HepG2 (cell line): ENCODE measurements around the gene TMEM223. TPM values are rescaled to one million over a fixed set of nuclear protein-coding genes. Genes with fewer than 3 reads are reported as not detected.

Source experiments
- ARID5B ChIP-seq: IDR thresholded peaks from 2 replicates; pipeline ENCODE4 v1.4.0; 2020; ENCODE audit warnings: mild to moderate bottlenecking, missing genetic modification reagents
- ATAD3A ChIP-seq: sonication (generic); formaldehyde crosslinking; IDR thresholded peaks from 2 replicates; pipeline ENCODE4 v1.4.0; 2020; ENCODE audit warnings: missing genetic modification reagents
- CREBL2 ChIP-seq: sonication (generic); formaldehyde crosslinking; IDR thresholded peaks from 2 replicates; pipeline ENCODE4 v1.8.1; 2023; ENCODE audit warnings: missing genetic modification reagents, mild to moderate bottlenecking, borderline replicate concordance
- GABPA ChIP-seq, 2 experiments: IDR thresholded peaks; 2 replicates each; pipeline ENCODE4 v1.6.1; 2011 to 2016; ENCODE audit warnings: low read depth in 2 of 2, low read length in 1 of 2, missing biosample characterization in 1 of 2, missing genetic modification characterization in 1 of 2
- HMG20A ChIP-seq: IDR thresholded peaks from 2 replicates; pipeline ENCODE4 v1.6.1; 2016; ENCODE audit warnings: borderline replicate concordance
- KDM6A ChIP-seq: IDR thresholded peaks from 2 replicates; pipeline ENCODE4 v1.6.1; 2016; ENCODE audit warnings: low read depth
- NCOA1 ChIP-seq: sonication (generic); formaldehyde crosslinking; IDR thresholded peaks from 2 replicates; pipeline ENCODE4 v1.9.0; 2021; ENCODE audit warnings: missing genetic modification reagents
- NFE2 ChIP-seq: sonication (generic); formaldehyde crosslinking; IDR thresholded peaks from 2 replicates; pipeline ENCODE4 v1.4.0; 2020; ENCODE audit warnings: missing genetic modification reagents
- PPARG ChIP-seq: conservative IDR thresholded peaks from 2 replicates; pipeline ENCODE4 v1.6.1; 2016; ENCODE audit warnings: missing biosample characterization, missing genetic modification reagents
- REPIN1 ChIP-seq: sonication (generic); formaldehyde crosslinking; IDR thresholded peaks from 2 replicates; pipeline ENCODE4 v1.8.0; 2022; ENCODE audit warnings: missing genetic modification reagents, low read depth, mild to moderate bottlenecking, borderline replicate concordance
- RNF219 ChIP-seq: sonication (generic); formaldehyde crosslinking; IDR thresholded peaks from 2 replicates; pipeline ENCODE4 v1.5.0; 2020; ENCODE audit warnings: mild to moderate bottlenecking, missing genetic modification reagents
- ZBED4 ChIP-seq: sonication (generic); formaldehyde crosslinking; IDR thresholded peaks from 2 replicates; pipeline ENCODE4 v1.4.0; 2020; ENCODE audit warnings: missing genetic modification reagents, borderline replicate concordance
- ZBTB7A ChIP-seq: sonication (generic); formaldehyde crosslinking; IDR thresholded peaks from 2 replicates; pipeline ENCODE4 v1.8.0; 2022; ENCODE audit warnings: mild to moderate bottlenecking, missing genetic modification reagents
- ZFP82 ChIP-seq: sonication (generic); formaldehyde crosslinking; IDR thresholded peaks from 2 replicates; pipeline ENCODE4 v1.5.1; 2020; ENCODE audit warnings: mild to moderate bottlenecking, missing genetic modification reagents, borderline replicate concordance
- ZNF597 ChIP-seq: sonication (generic); formaldehyde crosslinking; IDR thresholded peaks from 2 replicates; pipeline ENCODE4 v1.5.0; 2020; ENCODE audit warnings: missing genetic modification reagents
- ZNF777 ChIP-seq: sonication (generic); formaldehyde crosslinking; IDR thresholded peaks from 2 replicates; pipeline ENCODE4 v1.4.0; 2020; ENCODE audit warnings: missing genetic modification reagents
- ZNF841 ChIP-seq: sonication (generic); formaldehyde crosslinking; IDR thresholded peaks from 2 replicates; pipeline ENCODE4 v1.8.1; 2023; ENCODE audit warnings: missing genetic modification reagents, borderline replicate concordance
- polyA plus RNA-seq, 8 experiments: library from polyadenylated mRNA; depleted of rRNA in 3 of 8; stranded (reverse) in 7 of 8; unstranded in 1 of 8; fragments of >200 nt; fragmentation: Illumina TruSeq in 4 of 8; extraction: Trizol in 4 of 8; gene quantifications; 2 replicates each; pipeline versions ENCODE4 v1.2.1 to v1.2.3, GENCODE V29; 2011 to 2016; ENCODE audit warnings: low read depth in 4 of 8, missing spikeins in 1 of 8, mixed read lengths in 1 of 8; ENCODE audit not compliant: insufficient read depth in 1 of 8
- total RNA-seq, 5 experiments: library from RNA; depleted of rRNA; stranded (reverse); fragments of >200 nt; fragmentation: Illumina TruSeq; extraction: Trizol; gene quantifications; 2 replicates each; pipeline ENCODE4 v1.2.3, GENCODE V29; 2016; ENCODE audit warnings: low read depth in 1 of 5

The TMEM223 gene
- total and polyA plus RNA-seq, 2 of the 13 experiments (the other 11 are each of a cell fraction or from before 2014, with no cell fraction given), result 19.5 to 24.9 TPM

GRCh38 chr11:62839050-62839945, 47.5 kb upstream of the TMEM223 start, which contains the start of gene WDR74 (continued):
- peak; percentile 83 for TF ChIP-seq GABPA (IDR thresholded peaks at IDR 0.05; ENCODE audit: low read depth, low read length)
- peak; percentile 97 for TF ChIP-seq GABPA (CRISPR knock-in tag; IDR thresholded peaks at IDR 0.05; ENCODE audit: low read depth)
- TF ChIP-seq PPARG (CRISPR knock-in tag), result peak; percentile 67; the same call in 1 of the 2 replicates
- TF ChIP-seq ZNF841, result no peak
- no peak; the same call in 1 of the 2 replicates for TF ChIP-seq CREBL2 (CRISPR knock-in tag)
- TF ChIP-seq RNF219, result no peak
- TF ChIP-seq REPIN1, result no peak; the same call in 1 of the 2 replicates
- peak; percentile 65; the same call in 1 of the 2 replicates for TF ChIP-seq ZBED4 (CRISPR knock-in tag)
- no peak for TF ChIP-seq NFE2 (CRISPR knock-in tag)
- no peak for TF ChIP-seq KDM6A (CRISPR knock-in tag)
- TF ChIP-seq ZNF777, result peak; percentile 28; the same call in 1 of the 2 replicates
- TF ChIP-seq HMG20A (CRISPR knock-in tag), result no peak
- peak; percentile 56; the same call in 1 of the 2 replicates for TF ChIP-seq ZBTB7A (CRISPR knock-in tag)
- TF ChIP-seq NCOA1 (CRISPR knock-in tag), result no peak
- TF ChIP-seq ARID5B, result peak; percentile 45
- no peak for TF ChIP-seq ZNF597 (CRISPR knock-in tag)
- 0 out of 2 replicates have a peak, but pooled peaks have one; percentile 75 for TF ChIP-seq ATAD3A (CRISPR knock-in tag)
- TF ChIP-seq ZFP82, result peak; percentile 27; the same call in 1 of the 2 replicates
